DLD1 (cell line): Measurements from ENCODE around the gene WDR4.
"Not testable (repeated sequence)": the region's sequence is repeated elsewhere in the genome, so short reads cannot be mapped to it uniquely, and the experiment has no call there.

Source experiments
- in situ Hi-C: cut with HindIII; loops from 2 replicates; pipeline ENCODE4 v1.10.0; 2017; ENCODE audit warnings: low sequenced_read_pairs

WDR4 gene

GRCh38 chr21:42841156-42841915, 38.0 kb downstream of the WDR4 start:
- in situ Hi-C loops = no loop called here

- in situ Hi-C loops = no loop called here
These were observed 38.8 kb downstream of the WDR4 start for GRCh38 chr21:42840411-42841155.

GRCh38 chr21:42839271-42840231, 39.8 kb downstream of the WDR4 start:
- in situ Hi-C loops = no loop called here

- in situ Hi-C loops = not testable (repeated sequence)
These were observed 41.1 kb downstream of the WDR4 start for GRCh38 chr21:42838212-42838690.

- in situ Hi-C loops = no loop called here
These were observed 41.7 kb downstream of the WDR4 start for GRCh38 chr21:42837421-42838211.

GRCh38 chr21:42836767-42837301, 42.5 kb downstream of the WDR4 start:
- in situ Hi-C loops = no loop called here

- in situ Hi-C loops = no loop called here
These were observed 43.0 kb downstream of the WDR4 start for GRCh38 chr21:42836402-42836666.

- in situ Hi-C loops = no loop called here
These were observed 43.5 kb downstream of the WDR4 start for GRCh38 chr21:42835611-42836401.

- in situ Hi-C loops = no loop called here
These were observed 44.1 kb downstream of the WDR4 start for GRCh38 chr21:42835211-42835610.

- in situ Hi-C loops = no loop called here
These were observed 44.6 kb downstream of the WDR4 start for GRCh38 chr21:42834726-42835191.

- in situ Hi-C loops = no loop called here
These were observed 45.2 kb downstream of the WDR4 start for GRCh38 chr21:42833859-42834725.

- in situ Hi-C loops = no loop called here
These were observed 45.9 kb downstream of the WDR4 start for GRCh38 chr21:42833439-42833815.

- in situ Hi-C loops = not testable (repeated sequence)
These were observed 47.1 kb downstream of the WDR4 start for GRCh38 chr21:42832321-42832630.

GRCh38 chr21:42830456-42831455, 48.6 kb downstream of the WDR4 start:
- in situ Hi-C loops = no loop called here

- in situ Hi-C loops = loop anchor here (10.0 kb wide), 1 partner anchor 95 kb away; no protein-coding TSS in a partner anchor
These were observed 49.4 kb downstream of the WDR4 start for GRCh38 chr21:42829954-42830353.

GRCh38 chr21:42829417-42829816, 49.9 kb downstream of the WDR4 start:
- in situ Hi-C loops = loop anchor here (10.0 kb wide), 1 partner anchor 95 kb away; no protein-coding TSS in a partner anchor

GRCh38 chr21:42827588-42827987, 51.8 kb downstream of the WDR4 start:
- in situ Hi-C loops = loop anchor here (10.0 kb wide), 1 partner anchor 93 kb away; no protein-coding TSS in a partner anchor
